Thymus (tissue), 11 donors: ENCODE measurements around the gene ELN. TPM values are rescaled to one million over a fixed set of nuclear protein-coding genes. Genes with fewer than 3 reads are reported as not detected.

Experiments
- DNase-seq, 9 donors: peaks; one replicate each; pipeline ENCODE4 v3.0.0-alpha.2; 2013; ENCODE audit warnings: low spot score in 9 of 9, low read depth in 6 of 9, missing footprints in 1 of 9
- H3K27ac ChIP-seq, 2 donors: one replicate each; pipeline ENCODE4 v1.5.1; 2013; ENCODE audit warnings: control low read depth in 1 of 2, low read depth in 1 of 2, low read length in 1 of 2, mild to moderate bottlenecking in 1 of 2, moderate library complexity in 1 of 2
- H3K27me3 ChIP-seq, 2 donors: one replicate each; pipeline ENCODE4 v1.5.1; 2013; ENCODE audit warnings: low read length in 1 of 2; ENCODE audit not compliant: control insufficient read depth in 2 of 2, insufficient read depth in 1 of 2
- H3K36me3 ChIP-seq, 2 donors: one replicate each; pipeline ENCODE4 v1.5.1; 2013; ENCODE audit warnings: low read length in 1 of 2, mild to moderate bottlenecking in 1 of 2, moderate library complexity in 1 of 2; ENCODE audit not compliant: control insufficient read depth in 2 of 2, insufficient read depth in 2 of 2
- H3K4me1 ChIP-seq, 2 donors: one replicate each; pipeline ENCODE4 v1.5.1; 2013; ENCODE audit warnings: low read length in 2 of 2; ENCODE audit not compliant: control insufficient read depth in 2 of 2, insufficient read depth in 2 of 2
- H3K4me3 ChIP-seq, 2 donors: one replicate each; pipeline ENCODE4 v1.5.1; 2013; ENCODE audit warnings: low read length in 2 of 2, control low read depth in 1 of 2, mild to moderate bottlenecking in 1 of 2
- H3K9me3 ChIP-seq, 2 donors: one replicate each; pipeline ENCODE4 v1.5.1; 2013; ENCODE audit warnings: low read length in 1 of 2, mild to moderate bottlenecking in 1 of 2; ENCODE audit not compliant: control insufficient read depth in 2 of 2, insufficient read depth in 1 of 2
- WGBS: extraction: QIAGEN DNeasy Blood & Tissue Kit; methylation state at CpG from one replicate; pipeline ENCODE4 v1.1.7; 2013; 5-methylcytosine and 5-hydroxymethylcytosine counted together
- polyA plus RNA-seq: library from polyadenylated mRNA; stranded (reverse); fragments of 200-250 nt; gene quantifications from one replicate; pipeline ENCODE4 v1.2.3, GENCODE V29; 2013
- total RNA-seq: library from RNA; stranded (reverse); fragments of 120-200 nt; gene quantifications from one replicate; pipeline ENCODE4 v1.2.4, GENCODE V29; 2013
- donor health status: healthy.

The ELN gene
- total and polyA plus RNA-seq, 2 donors, result 5.2 to 29.8 TPM

DNA sequence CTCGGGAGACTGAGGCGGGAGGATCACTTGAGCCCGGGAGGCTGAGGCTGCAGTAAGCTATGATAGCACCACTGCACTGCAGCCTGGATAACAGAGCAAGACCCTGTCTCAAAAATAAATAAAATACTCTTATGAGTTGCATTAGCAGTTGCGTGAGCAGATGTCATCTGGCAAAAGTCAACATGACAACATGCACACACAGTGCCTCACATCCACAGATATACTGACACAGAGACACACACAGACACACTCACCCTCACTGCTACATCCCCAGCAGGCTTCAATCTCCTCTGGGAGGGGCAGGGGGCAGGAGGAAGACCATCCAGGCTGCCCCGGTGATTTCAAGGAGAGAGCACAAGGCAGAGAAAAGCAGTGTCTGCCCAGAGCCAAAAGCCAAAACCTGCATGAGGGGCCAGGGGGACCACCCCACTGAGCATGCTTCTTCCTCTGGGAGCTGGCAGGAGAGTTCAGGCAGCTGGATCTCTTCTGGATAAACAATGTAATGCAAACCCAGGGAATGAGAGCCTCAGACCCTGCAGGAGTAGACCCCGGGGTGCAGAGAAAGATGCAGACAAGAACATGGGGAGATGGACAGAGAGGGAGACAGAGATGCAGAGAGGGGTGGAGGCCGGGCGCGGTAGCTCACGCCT is 9.6 kb upstream of the ELN start:
- no peak overlapping the region for H3K4me3 ChIP-seq
- H3K9me3 ChIP-seq, result no peaks in the 10 kb centered on the region
- H3K27me3 ChIP-seq, result peaks cover 0 to 8% of the 10 kb centered on the region in 2 donors
- H3K36me3 ChIP-seq, result no peaks in the 10 kb centered on the region
- H3K4me1 ChIP-seq, result no peaks in the 10 kb centered on the region
- H3K27ac ChIP-seq, result no peak overlapping the region
- 97% methylated on average over 10 of the region's 10 CpGs for WGBS
- no peak for DNase-seq

GRCh38 chr7:74019149-74019548 is 8.8 kb upstream of the ELN start:
- Histone ChIP-seq H3K27me3 (peaks cover 0 to 15% of the 10 kb centered on the region in 2 donors), H3K27ac (no peak overlapping the region), H3K36me3 (no peaks in the 10 kb centered on the region), H3K4me1 (no peaks in the 10 kb centered on the region), H3K9me3 (no peaks in the 10 kb centered on the region), H3K4me3 (no peak overlapping the region)
- DNase-seq, result no peak
- WGBS, result 97% methylated on average over 5 of the region's 5 CpGs

GRCh38 chr7:74020390-74020789 is 7.6 kb upstream of the ELN start:
- H3K4me1 ChIP-seq, result no peaks in the 10 kb centered on the region
- 95% methylated on average over 9 of the region's 9 CpGs for WGBS

DNA sequence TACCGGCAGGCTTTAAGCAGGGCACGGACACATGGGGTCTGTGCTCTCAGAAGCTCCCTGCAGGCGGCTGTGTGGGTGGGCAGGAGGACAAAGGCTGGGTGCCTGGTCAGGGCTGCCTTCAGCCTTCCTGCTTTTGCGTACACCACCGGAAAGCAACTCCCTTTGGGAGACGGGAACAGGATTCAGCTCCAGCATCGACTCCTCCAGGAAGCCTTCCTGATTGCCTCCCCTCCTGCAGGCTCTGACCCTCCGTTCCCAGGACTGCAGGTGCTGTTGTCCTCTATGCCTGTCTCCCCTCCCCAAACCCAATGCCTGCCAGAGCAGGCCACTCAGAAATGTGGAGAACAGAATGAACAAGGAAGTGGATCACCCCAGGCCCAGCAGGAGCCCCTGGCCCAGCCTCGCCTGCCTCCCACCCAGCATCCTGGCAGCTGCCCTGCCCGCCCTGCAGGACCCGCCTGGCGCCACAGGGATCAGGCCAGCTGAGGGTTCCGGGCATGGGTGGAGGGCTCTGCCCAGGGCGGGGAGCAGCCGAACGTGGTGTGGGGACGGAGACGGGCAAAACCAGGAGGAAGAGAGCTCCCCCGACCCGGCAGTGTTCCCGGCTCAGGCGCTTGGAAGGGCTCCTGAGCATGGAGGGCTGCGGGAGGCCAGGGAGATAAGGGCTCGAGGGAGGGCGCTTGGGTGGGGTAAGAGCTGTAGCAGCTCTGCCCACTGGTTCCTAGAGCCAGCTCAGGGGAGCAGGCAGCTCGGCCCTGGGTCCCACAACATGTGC is 6.2 kb upstream of the ELN start:
- Histone ChIP-seq H3K4me1 (no peaks in the 10 kb centered on the region), H3K9me3 (no peaks in the 10 kb centered on the region), H3K36me3 (no peaks in the 10 kb centered on the region), H3K27ac (no peak overlapping the region), H3K4me3 (no peak overlapping the region), H3K27me3 (peaks cover 0 to 33% of the 10 kb centered on the region in 2 donors)
- 97% methylated on average over 26 of the region's 26 CpGs for WGBS
- DNase-seq, result no peak

More at GRCh38 chr7:74020390-74020789, 7.6 kb upstream of the ELN start:
- Histone ChIP-seq H3K9me3 (no peaks in the 10 kb centered on the region), H3K4me3 (no peak overlapping the region), H3K27ac (no peak overlapping the region), H3K36me3 (no peaks in the 10 kb centered on the region), H3K27me3 (peaks cover 0 to 21% of the 10 kb centered on the region in 2 donors)
- DNase-seq, result no peak

GRCh38 chr7:74022507-74022906 is 5.5 kb upstream of the ELN start:
- Histone ChIP-seq H3K27ac (no peak overlapping the region), H3K4me3 (no peak overlapping the region), H3K36me3 (no peaks in the 10 kb centered on the region), H3K27me3 (peaks cover 7 to 41% of the 10 kb centered on the region in 2 donors), H3K9me3 (peaks cover 0 to 3% of the 10 kb centered on the region in 2 donors), H3K4me1 (peaks cover 0 to 3% of the 10 kb centered on the region in 2 donors)
- WGBS, result 94% methylated on average over 7 of the region's 7 CpGs
- DNase-seq, result no peak

- Histone ChIP-seq H3K27ac (no peak overlapping the region), H3K4me1 (peaks cover 0 to 4% of the 10 kb centered on the region in 2 donors), H3K27me3 (peaks cover 12 to 46% of the 10 kb centered on the region in 2 donors), H3K4me3 (no peak overlapping the region), H3K9me3 (peaks cover 0 to 3% of the 10 kb centered on the region in 2 donors), H3K36me3 (no peaks in the 10 kb centered on the region)
- WGBS, result 88% methylated on average over 12 of the region's 12 CpGs
- DNase-seq, result no peak
These were observed 4.9 kb upstream of the ELN start for GRCh38 chr7:74023092-74023536.

DNA sequence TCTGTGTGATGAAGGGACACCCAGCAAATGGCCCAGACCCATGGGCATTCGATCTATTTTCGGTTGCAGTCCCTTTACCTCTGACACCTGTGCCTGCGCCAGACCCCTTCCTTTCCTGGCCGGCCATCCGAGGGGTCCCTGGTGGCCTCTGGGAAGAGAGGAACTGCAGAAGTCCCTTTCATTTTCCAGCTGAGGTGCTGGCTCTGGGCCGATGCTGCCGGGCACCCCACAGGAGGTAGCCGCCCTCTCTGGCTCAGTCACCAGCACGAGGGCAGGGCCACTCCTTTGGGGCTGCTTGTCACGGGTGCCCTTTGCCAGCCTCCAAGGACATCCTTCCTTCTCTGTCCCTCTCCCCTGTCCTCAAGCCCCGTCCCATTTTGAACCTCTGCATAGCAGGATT is 4.2 kb upstream of the ELN start:
- Histone ChIP-seq H3K36me3 (no peaks in the 10 kb centered on the region), H3K4me3 (no peak overlapping the region), H3K4me1 (peaks cover 0 to 7% of the 10 kb centered on the region in 2 donors), H3K9me3 (peaks cover 0 to 3% of the 10 kb centered on the region in 2 donors), H3K27me3 (peaks cover 16 to 53% of the 10 kb centered on the region in 2 donors), H3K27ac (no peak overlapping the region)
- WGBS, result 96% methylated on average over 11 of the region's 11 CpGs
- DNase-seq, result no peak

GRCh38 chr7:74025146-74025545 is 2.8 kb upstream of the ELN start:
- 30% methylated on average over 8 of the region's 8 CpGs for WGBS
- Histone ChIP-seq H3K27ac (no peak overlapping the region), H3K27me3 (peaks cover 22 to 66% of the 10 kb centered on the region in 2 donors), H3K9me3 (peaks cover 0 to 6% of the 10 kb centered on the region in 2 donors), H3K4me1 (peaks cover 0 to 20% of the 10 kb centered on the region in 2 donors), H3K36me3 (no peaks in the 10 kb centered on the region), H3K4me3 (no peak overlapping the region)
- no peak for DNase-seq

- no peak overlapping the region for H3K4me3 ChIP-seq
- WGBS, result 8% methylated on average over 8 of the region's 8 CpGs
- no peaks in the 10 kb centered on the region for H3K36me3 ChIP-seq
- peaks cover 25 to 71% of the 10 kb centered on the region in 2 donors for H3K27me3 ChIP-seq
- peaks cover 0 to 20% of the 10 kb centered on the region in 2 donors for H3K4me1 ChIP-seq
- peaks cover 0 to 6% of the 10 kb centered on the region in 2 donors for H3K9me3 ChIP-seq
- no peak overlapping the region for H3K27ac ChIP-seq
- DNase-seq, result no peak
These were observed 2.2 kb upstream of the ELN start for GRCh38 chr7:74025730-74026129.
